Esophagus muscularis mucosa (tissue), 3 donors: ENCODE data around the gene CEACAM16.

Source experiments
- POLR2A ChIP-seq: fragments of 450-650 bp; IDR thresholded peaks from one replicate; pipeline ENCODE4 v1.6.1; 2017; ENCODE audit warnings: antibody characterized with exemption, moderate library complexity, mild to moderate bottlenecking, low read depth
- POLR2AphosphoS5 ChIP-seq, 2 donors: sonication (generic); formaldehyde crosslinking; IDR thresholded peaks; one replicate each; pipeline ENCODE4 v1.6.1; 2017; ENCODE audit warnings: antibody characterized with exemption in 2 of 2
- TF ChIP-seq, protein P1 (sequence below), 3 experiments: fragments of 200-600 bp in 2 of 3; fragments of 450-650 bp in 1 of 3; sonication (generic) in 2 of 3; IDR thresholded peaks; one replicate each; pipeline ENCODE4 v1.5.1; 2017 to 2019; ENCODE audit warnings: antibody characterized with exemption in 3 of 3, mild to moderate bottlenecking in 2 of 3, moderate library complexity in 1 of 3

GRCh38 chr19:44742330-44743061 is 43.5 kb downstream of the CEACAM16 start:
- TF ChIP-seq, protein P1, sequence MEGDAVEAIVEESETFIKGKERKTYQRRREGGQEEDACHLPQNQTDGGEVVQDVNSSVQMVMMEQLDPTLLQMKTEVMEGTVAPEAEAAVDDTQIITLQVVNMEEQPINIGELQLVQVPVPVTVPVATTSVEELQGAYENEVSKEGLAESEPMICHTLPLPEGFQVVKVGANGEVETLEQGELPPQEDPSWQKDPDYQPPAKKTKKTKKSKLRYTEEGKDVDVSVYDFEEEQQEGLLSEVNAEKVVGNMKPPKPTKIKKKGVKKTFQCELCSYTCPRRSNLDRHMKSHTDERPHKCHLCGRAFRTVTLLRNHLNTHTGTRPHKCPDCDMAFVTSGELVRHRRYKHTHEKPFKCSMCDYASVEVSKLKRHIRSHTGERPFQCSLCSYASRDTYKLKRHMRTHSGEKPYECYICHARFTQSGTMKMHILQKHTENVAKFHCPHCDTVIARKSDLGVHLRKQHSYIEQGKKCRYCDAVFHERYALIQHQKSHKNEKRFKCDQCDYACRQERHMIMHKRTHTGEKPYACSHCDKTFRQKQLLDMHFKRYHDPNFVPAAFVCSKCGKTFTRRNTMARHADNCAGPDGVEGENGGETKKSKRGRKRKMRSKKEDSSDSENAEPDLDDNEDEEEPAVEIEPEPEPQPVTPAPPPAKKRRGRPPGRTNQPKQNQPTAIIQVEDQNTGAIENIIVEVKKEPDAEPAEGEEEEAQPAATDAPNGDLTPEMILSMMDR (IDR thresholded peaks at IDR 0.05), result no peak
- TF ChIP-seq POLR2A (no peak), POLR2AphosphoS5 (IDR thresholded peaks at IDR 0.05) (no peak)
